H9 (cell line): ENCODE data around the gene CNTN2. TPM values are rescaled to one million over a fixed set of nuclear protein-coding genes. Genes with fewer than 3 reads are reported as not detected.

Source experiments
- DNase-seq: peaks from one replicate; pipeline ENCODE4 v3.0.0-alpha.2; 2017
- H2AFZ ChIP-seq: one replicate; pipeline ENCODE4 v1.6.1; 2013; ENCODE audit warnings: mild to moderate bottlenecking, low read length, control low read depth, moderate library complexity
- H2AK5ac ChIP-seq: 2 replicates; pipeline ENCODE4 v1.6.1; 2013; ENCODE audit warnings: low read length, control low read depth, mixed read lengths; ENCODE audit not compliant: insufficient read length
- H2BK120ac ChIP-seq: one replicate; pipeline ENCODE4 v1.6.1; 2013; ENCODE audit warnings: low read depth, mild to moderate bottlenecking, low read length, control low read depth, inconsistent platforms; ENCODE audit not compliant: poor library complexity, severe bottlenecking
- H2BK12ac ChIP-seq: 2 replicates; pipeline ENCODE4 v1.6.1; 2013; ENCODE audit warnings: low read length, control low read depth, mixed read lengths, low read depth; ENCODE audit not compliant: insufficient read length
- H2BK15ac ChIP-seq: 2 replicates; pipeline ENCODE4 v1.6.1; 2013; ENCODE audit warnings: low read depth, low read length, control low read depth
- H2BK20ac ChIP-seq: one replicate; pipeline ENCODE4 v1.6.1; 2013; ENCODE audit warnings: low read depth, mild to moderate bottlenecking, low read length, control low read depth, inconsistent platforms; ENCODE audit not compliant: poor library complexity, severe bottlenecking
- H2BK5ac ChIP-seq: 2 replicates; pipeline ENCODE4 v1.6.1; 2013; ENCODE audit warnings: low read length, control low read depth, mixed read lengths; ENCODE audit not compliant: insufficient read length
- H3K14ac ChIP-seq: 2 replicates; pipeline ENCODE4 v1.6.1; 2013; ENCODE audit warnings: low read length, control low read depth; ENCODE audit not compliant: insufficient read depth
- H3K18ac ChIP-seq: 2 replicates; pipeline ENCODE4 v1.6.1; 2013; ENCODE audit warnings: low read depth, mild to moderate bottlenecking, mixed read lengths, low read length, control low read depth; ENCODE audit not compliant: insufficient read length
- H3K23ac ChIP-seq: 2 replicates; pipeline ENCODE4 v1.6.1; 2013; ENCODE audit warnings: low read length, control low read depth, mixed read lengths, low read depth; ENCODE audit not compliant: insufficient read length
- H3K23me2 ChIP-seq: 2 replicates; pipeline ENCODE4 v1.6.1; 2013; ENCODE audit warnings: low read depth, mild to moderate bottlenecking, mixed read lengths, low read length, control low read depth; ENCODE audit not compliant: insufficient read length, poor library complexity, severe bottlenecking
- H3K27ac ChIP-seq: 2 replicates; pipeline ENCODE4 v1.5.1; 2013; ENCODE audit warnings: low read length, control low read depth, mixed read lengths, low read depth; ENCODE audit not compliant: insufficient read length
- H3K27me3 ChIP-seq: 2 replicates; pipeline ENCODE4 v1.6.1; 2013; ENCODE audit warnings: low read length, control low read depth, inconsistent platforms; ENCODE audit not compliant: insufficient read depth
- H3K4ac ChIP-seq: 2 replicates; pipeline ENCODE4 v1.6.1; 2013; ENCODE audit warnings: low read depth, mild to moderate bottlenecking, control low read depth, inconsistent platforms, low read length, moderate library complexity
- H3K4me1 ChIP-seq: 2 replicates; pipeline ENCODE4 v1.6.1; 2013; ENCODE audit warnings: low read length, control low read depth, inconsistent platforms; ENCODE audit not compliant: insufficient read depth
- H3K4me2 ChIP-seq: 2 replicates; pipeline ENCODE4 v1.6.1; 2013; ENCODE audit warnings: low read length, control low read depth, mixed read lengths; ENCODE audit not compliant: insufficient read length, insufficient read depth
- H3K56ac ChIP-seq: 2 replicates; pipeline ENCODE4 v1.6.1; 2013; ENCODE audit warnings: low read depth, mild to moderate bottlenecking, mixed read lengths, low read length, control low read depth; ENCODE audit not compliant: insufficient read length
- H3K79me1 ChIP-seq: 2 replicates; pipeline ENCODE4 v1.6.1; 2013; ENCODE audit warnings: low read depth, mild to moderate bottlenecking, moderate library complexity, low read length, control low read depth, inconsistent platforms; ENCODE audit not compliant: insufficient read depth, poor library complexity, severe bottlenecking
- H3K79me2 ChIP-seq: 2 replicates; pipeline ENCODE4 v1.6.1; 2013; ENCODE audit warnings: low read length, control low read depth, inconsistent platforms; ENCODE audit not compliant: insufficient read depth
- H3K9ac ChIP-seq: 2 replicates; pipeline ENCODE4 v1.6.1; 2013; ENCODE audit warnings: low read length, control low read depth, mixed read lengths; ENCODE audit not compliant: insufficient read length; ENCODE audit errors: extremely low read depth
- H3K9me3 ChIP-seq: one replicate; pipeline ENCODE4 v1.6.1; 2013; ENCODE audit warnings: low read depth, low read length, inconsistent platforms; ENCODE audit not compliant: control insufficient read depth
- H3T11ph ChIP-seq: one replicate; pipeline ENCODE4 v1.6.1; 2013; ENCODE audit warnings: mild to moderate bottlenecking, low read length, control low read depth, inconsistent platforms
- H4K20me1 ChIP-seq: one replicate; pipeline ENCODE4 v1.6.1; 2013; ENCODE audit not compliant: control insufficient read depth, insufficient read length, insufficient read depth
- H4K5ac ChIP-seq: 2 replicates; pipeline ENCODE4 v1.6.1; 2013; ENCODE audit warnings: low read depth, mild to moderate bottlenecking, mixed read lengths, low read length, control low read depth; ENCODE audit not compliant: insufficient read length
- H4K8ac ChIP-seq: replicated peaks from 2 replicates; pipeline ENCODE4 v1.6.1; 2013; ENCODE audit warnings: low read length, control low read depth, mixed read lengths, low read depth; ENCODE audit not compliant: insufficient read length
- H4K91ac ChIP-seq: 2 replicates; pipeline ENCODE4 v1.6.1; 2013; ENCODE audit warnings: low read depth, mild to moderate bottlenecking, moderate library complexity, mixed read lengths, low read length, control low read depth; ENCODE audit not compliant: insufficient read length
- H3K27ac Mint-ChIP-seq, 3 experiments: 2 replicates in 2 of 3; 3 replicates in 1 of 3; pipeline ENCODE4 v1.8.0; 2020 to 2021; ENCODE audit warnings: mixed read lengths in 3 of 3, mild to moderate bottlenecking in 1 of 3, moderate library complexity in 1 of 3
- H3K27me3 Mint-ChIP-seq: 2 replicates; pipeline ENCODE4 v1.8.0; 2021; ENCODE audit warnings: low read depth, mild to moderate bottlenecking, moderate library complexity, mixed read lengths
- H3K36me3 Mint-ChIP-seq, 3 experiments: 2 replicates in 2 of 3; 3 replicates in 1 of 3; pipeline ENCODE4 v1.8.0; 2020 to 2021; ENCODE audit warnings: low read depth in 3 of 3, mixed read lengths in 3 of 3; ENCODE audit not compliant: insufficient read depth in 1 of 3
- H3K4me1 Mint-ChIP-seq, 2 experiments: 2 replicates each; pipeline ENCODE4 v1.8.0; 2020; ENCODE audit warnings: mixed read lengths in 2 of 2
- H3K4me3 Mint-ChIP-seq, 2 experiments: 2 replicates in 1 of 2; 3 replicates in 1 of 2; pipeline ENCODE4 v1.8.0; 2020 to 2021; ENCODE audit warnings: mild to moderate bottlenecking in 2 of 2, mixed read lengths in 2 of 2, moderate library complexity in 1 of 2
- H3K9me3 Mint-ChIP-seq, 2 experiments: 2 replicates in 1 of 2; 3 replicates in 1 of 2; pipeline ENCODE4 v1.8.0; 2020; ENCODE audit warnings: mild to moderate bottlenecking in 2 of 2, mixed read lengths in 2 of 2, moderate library complexity in 1 of 2
- CTCF ChIP-seq: fragments of 200-600 bp; sonication (generic); conservative IDR thresholded peaks from 3 replicates; pipeline ENCODE4 v1.8.0; 2021; ENCODE audit warnings: antibody characterized with exemption, mild to moderate bottlenecking
- WGBS: extraction: QIAGEN DNeasy Blood & Tissue Kit; methylation state at CpG from one replicate; pipeline ENCODE4 v1.1.7; 2013; ENCODE audit warnings: missing lambda C conversion rate, low lambda C conversion rate, mixed read lengths; ENCODE audit not compliant: insufficient read length; ENCODE audit errors: extremely low coverage; 5-methylcytosine and 5-hydroxymethylcytosine counted together
- total RNA-seq: library from RNA; stranded (reverse); gene quantifications from 2 replicates; pipeline ENCODE4 v1.2.1, GENCODE V29; 2021

The CNTN2 gene
- total RNA-seq, 1 experiment from 2014 or later: 0.42 TPM

DNA sequence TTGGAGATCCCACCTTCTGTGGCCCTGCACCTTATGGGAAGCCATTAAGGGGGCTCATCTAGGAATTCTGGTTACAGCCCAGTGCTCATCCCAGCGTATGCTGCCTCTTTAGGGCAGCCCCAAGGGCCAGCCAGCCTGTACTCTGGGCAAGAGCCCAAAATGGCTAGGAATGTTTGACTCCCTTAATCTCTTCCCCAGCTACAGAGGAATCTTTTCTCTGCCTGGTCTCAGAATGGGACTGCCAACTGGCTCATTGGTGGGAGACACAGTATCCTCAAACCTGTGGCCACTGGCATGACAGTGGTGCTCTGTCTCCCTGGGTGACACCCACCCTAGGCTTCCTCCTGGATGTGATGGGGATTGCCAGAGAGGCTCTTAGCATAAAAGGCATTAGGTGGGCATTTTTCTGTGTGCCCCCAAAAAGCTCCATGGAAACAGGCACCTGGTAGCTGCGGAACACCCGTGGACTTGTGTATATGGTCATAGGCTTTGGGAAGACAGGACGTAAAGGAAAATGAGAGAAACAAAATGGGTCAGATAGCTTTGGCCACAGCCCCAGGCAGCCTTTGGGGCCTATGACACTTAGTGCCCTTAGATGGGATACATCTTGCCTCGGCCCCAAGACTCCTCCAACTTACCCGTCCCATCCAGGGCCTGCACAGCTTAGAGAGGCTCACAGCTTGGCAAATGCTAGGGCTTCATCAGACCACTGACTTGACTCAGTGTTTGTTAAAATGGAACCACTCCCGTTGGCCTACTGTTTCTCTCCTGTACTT, 34.3 kb downstream of the CNTN2 start:
- H3K27ac Mint-ChIP-seq: no peak overlapping the region
- no peaks in the 10 kb centered on the region for H3K79me1 ChIP-seq

More for the DNA sequence above, 34.3 kb downstream of the CNTN2 start:
- no peak overlapping the region for H3K56ac ChIP-seq
- H3K27ac ChIP-seq: no peak overlapping the region
- TF ChIP-seq CTCF: no peak
- H3K4me2 ChIP-seq: no peak overlapping the region
- H2BK20ac ChIP-seq: no peak overlapping the region
- no peak overlapping the region for H3K18ac ChIP-seq
- no peak overlapping the region for H4K5ac ChIP-seq
- H4K91ac ChIP-seq: no peak overlapping the region
- no peaks in the 10 kb centered on the region for H3K9me3 ChIP-seq
- no peaks in the 10 kb centered on the region for H3K4me1 Mint-ChIP-seq
- no peak overlapping the region for H3K4ac ChIP-seq
- no peaks in the 10 kb centered on the region for H3K4me1 ChIP-seq
- H3K9ac ChIP-seq: no peak overlapping the region
- H2BK12ac ChIP-seq: no peak overlapping the region
- H2BK120ac ChIP-seq: no peak overlapping the region
- H3K27me3 Mint-ChIP-seq: no peaks in the 10 kb centered on the region; the same call in 1 of the 2 replicates
- H2BK5ac ChIP-seq: no peak overlapping the region
- no peaks in the 10 kb centered on the region for H3K79me2 ChIP-seq
- no peaks in the 10 kb centered on the region; a peak in 1 of 7 replicates for H3K36me3 Mint-ChIP-seq
- H3T11ph ChIP-seq: no peak overlapping the region
- H3K14ac ChIP-seq: no peak overlapping the region
- no peak overlapping the region for H2BK15ac ChIP-seq
- no peak for DNase-seq
- no CpG with 5 or more reads among the region's 7 CpGs for WGBS
- H3K4me3 Mint-ChIP-seq: no peak overlapping the region
- no peak overlapping the region for H4K8ac ChIP-seq
- no peaks in the 10 kb centered on the region for H3K9me3 Mint-ChIP-seq
- H2AK5ac ChIP-seq: no peak overlapping the region
- no peak overlapping the region for H3K23ac ChIP-seq
- H2AFZ ChIP-seq: no peak overlapping the region
- H4K20me1 ChIP-seq: no peaks in the 10 kb centered on the region
- H3K27me3 ChIP-seq: no peaks in the 10 kb centered on the region
- no peaks in the 10 kb centered on the region for H3K23me2 ChIP-seq
